ENCODE data around the gene TTLL1. TPM values are rescaled to one million over a fixed set of nuclear protein-coding genes. Genes with fewer than 3 reads are reported as not detected.
A peak's percentile ranks its signal among the peaks of the same experiment; 100 is the strongest.

TTLL1 gene
- total and polyA plus RNA-seq, 9 of the 15 experiments (the other 6 are each of a cell fraction or from before 2014, with no cell fraction given), result 0.06 to 0.85 (median 0.17) TPM

GRCh38 chr22:43036282-43036829 lies 52.8 kb downstream of the TTLL1 start:
- CTCF ChIA-PET (ENCODE audit: low intra/inter-chr PET ratio), result no interaction called here
- DNase-seq (ENCODE audit: extremely low read depth in 1 of 4, low spot score in 3 of 4) (no peak), ATAC-seq (no peak)
- TF ChIP-seq ZBTB5 (IDR thresholded peaks at IDR 0.05), result no peak
- TF ChIP-seq HNRNPH1 (optimal IDR thresholded peaks at IDR 0.05; ENCODE audit: low read depth, low read length), result no peak
- TF ChIP-seq DIDO1 (tag; IDR thresholded peaks at IDR 0.05; ENCODE audit: low read depth), result no peak
- TF ChIP-seq KDM1A (IDR thresholded peaks at IDR 0.05), result no peak
- no peak for TF ChIP-seq ZNF668 (CRISPR knock-in tag; IDR thresholded peaks at IDR 0.05)
- TF ChIP-seq, protein P1, sequence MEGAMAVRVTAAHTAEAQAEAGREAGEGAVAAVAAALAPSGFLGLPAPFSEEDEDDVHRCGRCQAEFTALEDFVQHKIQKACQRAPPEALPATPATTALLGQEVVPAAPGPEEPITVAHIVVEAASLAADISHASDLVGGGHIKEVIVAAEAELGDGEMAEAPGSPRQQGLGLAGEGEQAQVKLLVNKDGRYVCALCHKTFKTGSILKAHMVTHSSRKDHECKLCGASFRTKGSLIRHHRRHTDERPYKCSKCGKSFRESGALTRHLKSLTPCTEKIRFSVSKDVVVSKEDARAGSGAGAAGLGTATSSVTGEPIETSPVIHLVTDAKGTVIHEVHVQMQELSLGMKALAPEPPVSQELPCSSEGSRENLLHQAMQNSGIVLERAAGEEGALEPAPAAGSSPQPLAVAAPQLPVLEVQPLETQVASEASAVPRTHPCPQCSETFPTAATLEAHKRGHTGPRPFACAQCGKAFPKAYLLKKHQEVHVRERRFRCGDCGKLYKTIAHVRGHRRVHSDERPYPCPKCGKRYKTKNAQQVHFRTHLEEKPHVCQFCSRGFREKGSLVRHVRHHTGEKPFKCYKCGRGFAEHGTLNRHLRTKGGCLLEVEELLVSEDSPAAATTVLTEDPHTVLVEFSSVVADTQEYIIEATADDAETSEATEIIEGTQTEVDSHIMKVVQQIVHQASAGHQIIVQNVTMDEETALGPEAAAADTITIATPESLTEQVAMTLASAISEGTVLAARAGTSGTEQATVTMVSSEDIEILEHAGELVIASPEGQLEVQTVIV (CRISPR knock-in tag; IDR thresholded peaks at IDR 0.05; ENCODE audit: borderline replicate concordance), result no peak
- TF ChIP-seq ZNF143 (CRISPR knock-in tag; IDR thresholded peaks at IDR 0.05), result no peak
- no peak for TF ChIP-seq BDP1 (IDR thresholded peaks at IDR 0.05; ENCODE audit: insufficient read depth, insufficient read length)
- TF ChIP-seq, protein P2, sequence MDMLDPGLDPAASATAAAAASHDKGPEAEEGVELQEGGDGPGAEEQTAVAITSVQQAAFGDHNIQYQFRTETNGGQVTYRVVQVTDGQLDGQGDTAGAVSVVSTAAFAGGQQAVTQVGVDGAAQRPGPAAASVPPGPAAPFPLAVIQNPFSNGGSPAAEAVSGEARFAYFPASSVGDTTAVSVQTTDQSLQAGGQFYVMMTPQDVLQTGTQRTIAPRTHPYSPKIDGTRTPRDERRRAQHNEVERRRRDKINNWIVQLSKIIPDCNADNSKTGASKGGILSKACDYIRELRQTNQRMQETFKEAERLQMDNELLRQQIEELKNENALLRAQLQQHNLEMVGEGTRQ (CRISPR knock-in tag; IDR thresholded peaks at IDR 0.05), result no peak
- TF ChIP-seq, protein P3, sequence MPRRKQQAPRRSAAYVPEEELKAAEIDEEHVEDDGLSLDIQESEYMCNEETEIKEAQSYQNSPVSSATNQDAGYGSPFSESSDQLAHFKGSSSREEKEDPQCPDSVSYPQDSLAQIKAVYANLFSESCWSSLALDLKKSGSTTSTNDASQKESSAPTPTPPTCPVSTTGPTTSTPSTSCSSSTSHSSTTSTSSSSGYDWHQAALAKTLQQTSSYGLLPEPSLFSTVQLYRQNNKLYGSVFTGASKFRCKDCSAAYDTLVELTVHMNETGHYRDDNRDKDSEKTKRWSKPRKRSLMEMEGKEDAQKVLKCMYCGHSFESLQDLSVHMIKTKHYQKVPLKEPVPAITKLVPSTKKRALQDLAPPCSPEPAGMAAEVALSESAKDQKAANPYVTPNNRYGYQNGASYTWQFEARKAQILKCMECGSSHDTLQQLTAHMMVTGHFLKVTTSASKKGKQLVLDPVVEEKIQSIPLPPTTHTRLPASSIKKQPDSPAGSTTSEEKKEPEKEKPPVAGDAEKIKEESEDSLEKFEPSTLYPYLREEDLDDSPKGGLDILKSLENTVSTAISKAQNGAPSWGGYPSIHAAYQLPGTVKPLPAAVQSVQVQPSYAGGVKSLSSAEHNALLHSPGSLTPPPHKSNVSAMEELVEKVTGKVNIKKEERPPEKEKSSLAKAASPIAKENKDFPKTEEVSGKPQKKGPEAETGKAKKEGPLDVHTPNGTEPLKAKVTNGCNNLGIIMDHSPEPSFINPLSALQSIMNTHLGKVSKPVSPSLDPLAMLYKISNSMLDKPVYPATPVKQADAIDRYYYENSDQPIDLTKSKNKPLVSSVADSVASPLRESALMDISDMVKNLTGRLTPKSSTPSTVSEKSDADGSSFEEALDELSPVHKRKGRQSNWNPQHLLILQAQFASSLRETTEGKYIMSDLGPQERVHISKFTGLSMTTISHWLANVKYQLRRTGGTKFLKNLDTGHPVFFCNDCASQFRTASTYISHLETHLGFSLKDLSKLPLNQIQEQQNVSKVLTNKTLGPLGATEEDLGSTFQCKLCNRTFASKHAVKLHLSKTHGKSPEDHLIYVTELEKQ (CRISPR knock-in tag; IDR thresholded peaks at IDR 0.05), result no peak
- no peak for TF ChIP-seq SREBF1 (IDR thresholded peaks at IDR 0.05; ENCODE audit: borderline replicate concordance, low read depth, low read length)
- TF ChIP-seq POLR2B (IDR thresholded peaks at IDR 0.05; ENCODE audit: low read depth, partially characterized antibody), result no peak
- TF ChIP-seq ZNF785 (CRISPR knock-in tag; IDR thresholded peaks at IDR 0.05), result no peak
- no peak for TF ChIP-seq SRSF1 (IDR thresholded peaks at IDR 0.05; ENCODE audit: low read depth, low read length)

More at GRCh38 chr22:43036282-43036829, 52.8 kb downstream of the TTLL1 start:
- Histone ChIP-seq H3K4me3 (no peak overlapping the region), H3K27ac (ENCODE audit: extremely low read depth, low read depth, low read length) (no peak overlapping the region), H3K4me1 (replicated peaks in 1 of 2; ENCODE audit: control insufficient read depth in 2 of 2, insufficient read depth in 2 of 2, low read length in 2 of 2) (peaks cover 0 to 10% of the 10 kb centered on the region in 2 experiments; a peak in 2 of 5 replicates), H3K9ac (ENCODE audit: insufficient read depth in 1 of 2, low read depth in 2 of 2, low read length in 2 of 2) (no peak overlapping the region), H2AFZ (ENCODE audit: low read depth, low read length) (no peak overlapping the region), H3K36me3 (ENCODE audit: control insufficient read depth, insufficient read depth, low read length) (no peaks in the 10 kb centered on the region), H4K20me1 (replicated peaks; ENCODE audit: control insufficient read depth, insufficient read depth, low read length) (no peaks in the 10 kb centered on the region), H3K27me3 (ENCODE audit: control insufficient read depth in 2 of 2, insufficient read depth in 2 of 2, low read length in 2 of 2) (no peaks in the 10 kb centered on the region; a peak in 1 of 5 replicates), H3K4me2 (ENCODE audit: insufficient read depth, low read length) (no peak overlapping the region), H3K9me3 (replicated peaks; ENCODE audit: control insufficient read depth, insufficient read depth, low read depth, low read length) (no peaks in the 10 kb centered on the region), H3K9me1 (ENCODE audit: control insufficient read depth, insufficient read depth, low read length) (no peaks in the 10 kb centered on the region), H3K79me2 (ENCODE audit: control insufficient read depth, insufficient read depth, low read length) (no peaks in the 10 kb centered on the region)
- peak; percentile 35 for FAIRE-seq
- no TSS peak for BruUV-seq (replicated peaks)
- POLR2A ChIA-PET, result no interaction called here
- intact Hi-C loops (cut with micrococcal nuclease) (loop anchor here (10.0 kb wide), 1 partner anchor 62 kb away; no protein-coding TSS in a partner anchor), in situ Hi-C loops (cut with MboI) (no loop called here)
- 31% methylated on average over 15 of the region's 19 CpGs for WGBS (ENCODE audit: insufficient coverage, low coverage, missing lambda C conversion rate)

All from K562 (cell line).